ENCODE measurements around the gene CYLD.

The CYLD gene

GRCh38 chr16:50694206-50694605 lies 47.7 kb upstream of the CYLD start:
- H3K4me2 ChIP-seq (ENCODE audit: low read depth, low read length), result peak overlapping the region; percentile 91; the same call in 1 of the 2 replicates
- H3K9me3 ChIP-seq (replicated peaks; ENCODE audit: insufficient read depth, low read length), result no peaks in the 10 kb centered on the region
- H3F3A ChIP-seq (ENCODE audit: insufficient read depth, low read length), result peaks cover 25% of the 10 kb centered on the region; the same call in 1 of the 2 replicates
- H3K4me1 ChIP-seq (ENCODE audit: low read length), result peaks cover 46% of the 10 kb centered on the region
- no peaks in the 10 kb centered on the region for H3K36me3 ChIP-seq (replicated peaks; ENCODE audit: insufficient read depth, low read length)
- H3K27me3 ChIP-seq (replicated peaks; ENCODE audit: insufficient read depth, low read length), result no peaks in the 10 kb centered on the region
- H3K9me2 ChIP-seq (replicated peaks; ENCODE audit: insufficient read depth, low read length), result no peaks in the 10 kb centered on the region
- no peak for DNase-seq
- H4K20me1 ChIP-seq (ENCODE audit: insufficient read depth, low read length), result no peaks in the 10 kb centered on the region
- H3K27ac ChIP-seq (ENCODE audit: low read length), result no peak overlapping the region
- peaks cover 24% of the 10 kb centered on the region for H3K79me2 ChIP-seq (ENCODE audit: low read length)
- no peak for TF ChIP-seq EZH2phosphoT487 (IDR thresholded peaks at IDR 0.05; ENCODE audit: low read length)
- TF ChIP-seq EZH2 (optimal IDR thresholded peaks at IDR 0.05; ENCODE audit: low read depth, low read length), result no peak
- no peak for TF ChIP-seq CTCF (IDR thresholded peaks at IDR 0.05; ENCODE audit: low read length)
- H2AFZ ChIP-seq (ENCODE audit: low read length), result no peak overlapping the region
- peak overlapping the region; percentile 70; the same call in 1 of the 2 replicates for H3K9ac ChIP-seq (ENCODE audit: low read length)
- peak overlapping the region; percentile 76; the same call in 1 of the 2 replicates for H3K4me3 ChIP-seq (ENCODE audit: low read length)

- Histone ChIP-seq H4K20me1 (ENCODE audit: insufficient read depth, low read length) (no peaks in the 10 kb centered on the region), H3K36me3 (replicated peaks; ENCODE audit: insufficient read depth, low read length) (no peaks in the 10 kb centered on the region), H3K4me2 (ENCODE audit: low read depth, low read length) (peak overlapping the region; percentile 95), H3K9me3 (replicated peaks; ENCODE audit: insufficient read depth, low read length) (no peaks in the 10 kb centered on the region), H2AFZ (ENCODE audit: low read length) (0 out of 2 replicates have a peak overlapping the region, but pooled peaks have one; percentile 45), H3K9me2 (replicated peaks; ENCODE audit: insufficient read depth, low read length) (no peaks in the 10 kb centered on the region), H3K4me1 (ENCODE audit: low read length) (peaks cover 41% of the 10 kb centered on the region), H3K4me3 (ENCODE audit: low read length) (no peak overlapping the region), H3K27ac (ENCODE audit: low read length) (peak overlapping the region; percentile 59), H3F3A (ENCODE audit: insufficient read depth, low read length) (peaks cover 22% of the 10 kb centered on the region; the same call in 1 of the 2 replicates), H3K9ac (ENCODE audit: low read length) (peak overlapping the region; percentile 10; the same call in 1 of the 2 replicates), H3K79me2 (ENCODE audit: low read length) (peaks cover 24% of the 10 kb centered on the region), H3K27me3 (replicated peaks; ENCODE audit: insufficient read depth, low read length) (no peaks in the 10 kb centered on the region)
- DNase-seq, result no peak
- TF ChIP-seq EZH2phosphoT487 (IDR thresholded peaks at IDR 0.05; ENCODE audit: low read length), result no peak
- TF ChIP-seq CTCF (IDR thresholded peaks at IDR 0.05; ENCODE audit: low read length), result no peak
- no peak for TF ChIP-seq EZH2 (optimal IDR thresholded peaks at IDR 0.05; ENCODE audit: low read depth, low read length)
These were observed 46.6 kb upstream of the CYLD start for GRCh38 chr16:50695017-50696000.

- H3K27ac ChIP-seq (ENCODE audit: low read length), result peak overlapping the region; percentile 59
- H2AFZ ChIP-seq (ENCODE audit: low read length), result peak overlapping the region; percentile 45
- peaks cover 41% of the 10 kb centered on the region for H3K4me1 ChIP-seq (ENCODE audit: low read length)
- H3K27me3 ChIP-seq (replicated peaks; ENCODE audit: insufficient read depth, low read length), result no peaks in the 10 kb centered on the region
- H4K20me1 ChIP-seq (ENCODE audit: insufficient read depth, low read length), result no peaks in the 10 kb centered on the region
- peaks cover 24% of the 10 kb centered on the region for H3K79me2 ChIP-seq (ENCODE audit: low read length)
- no peak overlapping the region for H3K4me3 ChIP-seq (ENCODE audit: low read length)
- no peaks in the 10 kb centered on the region for H3K36me3 ChIP-seq (replicated peaks; ENCODE audit: insufficient read depth, low read length)
- peak overlapping the region; percentile 95 for H3K4me2 ChIP-seq (ENCODE audit: low read depth, low read length)
- peaks cover 22% of the 10 kb centered on the region; the same call in 1 of the 2 replicates for H3F3A ChIP-seq (ENCODE audit: insufficient read depth, low read length)
- no peaks in the 10 kb centered on the region for H3K9me2 ChIP-seq (replicated peaks; ENCODE audit: insufficient read depth, low read length)
- DNase-seq, result no peak
- TF ChIP-seq CTCF (IDR thresholded peaks at IDR 0.05; ENCODE audit: low read length), result no peak
- TF ChIP-seq EZH2phosphoT487 (IDR thresholded peaks at IDR 0.05; ENCODE audit: low read length), result no peak
- TF ChIP-seq EZH2 (optimal IDR thresholded peaks at IDR 0.05; ENCODE audit: low read depth, low read length), result no peak
- no peaks in the 10 kb centered on the region for H3K9me3 ChIP-seq (replicated peaks; ENCODE audit: insufficient read depth, low read length)
- H3K9ac ChIP-seq (ENCODE audit: low read length), result peak overlapping the region; percentile 10; the same call in 1 of the 2 replicates
These were observed 45.8 kb upstream of the CYLD start for GRCh38 chr16:50696126-50696525.

All from MM.1S (cell line).